H1 (cell line): ENCODE measurements around the gene NDUFS3. TPM values are rescaled to one million over a fixed set of nuclear protein-coding genes. Genes with fewer than 3 reads are reported as not detected.

Experiments used
- CTCF ChIA-PET: fragments of 300-600 bp; sonication (Branson Sonifier 250); formaldehyde crosslinking; loops from one replicate; lab custom pipeline; 2021; ENCODE audit not compliant: partially characterized antibody; lab: Charles Lee
- POLR2A ChIA-PET: fragments of 300-600 bp; sonication (Branson Sonifier 250); formaldehyde crosslinking; loops from one replicate; lab custom pipeline; 2021; ENCODE audit warnings: inconsistent platforms; ENCODE audit not compliant: partially characterized antibody; lab: Charles Lee
- DNase-seq, 2 experiments: peaks; one replicate each; pipeline versions ENCODE4 v3.0.0 to v3.0.0-alpha.2; 2010 to 2022; ENCODE audit warnings: low spot score in 2 of 2, low read depth in 1 of 2, mixed read lengths in 1 of 2
- FAIRE-seq: peaks from 2 replicates; lab custom pipeline; 2011; peaks lifted over from hg19 to GRCh38; lab: Jason Lieb, UNC
- H2AFZ ChIP-seq: 2 replicates; pipeline ENCODE4 v1.8.1; 2012; ENCODE audit warnings: low read length, inconsistent platforms
- H2AK5ac ChIP-seq: 2 replicates; pipeline ENCODE4 v1.6.1; 2013; ENCODE audit warnings: low read depth, low read length
- H2BK120ac ChIP-seq: replicated peaks from 2 replicates; pipeline ENCODE3; 2013; ENCODE audit warnings: low read depth, low read length, inconsistent platforms
- H2BK12ac ChIP-seq: 2 replicates; pipeline ENCODE4 v1.6.1; 2013; ENCODE audit warnings: low read depth, low read length
- H2BK15ac ChIP-seq: 2 replicates; pipeline ENCODE4 v1.6.1; 2013; ENCODE audit warnings: low read length
- H2BK20ac ChIP-seq: 2 replicates; pipeline ENCODE4 v1.6.1; 2013; ENCODE audit warnings: low read length
- H2BK5ac ChIP-seq: 2 replicates; pipeline ENCODE4 v1.6.1; 2013; ENCODE audit warnings: low read depth, low read length
- H3K14ac ChIP-seq: 2 replicates; pipeline ENCODE4 v1.6.1; 2013; ENCODE audit warnings: inconsistent platforms; ENCODE audit not compliant: insufficient read length
- H3K18ac ChIP-seq: 2 replicates; pipeline ENCODE4 v1.6.1; 2013; ENCODE audit warnings: low read length; ENCODE audit errors: extremely low read depth
- H3K23ac ChIP-seq: 2 replicates; pipeline ENCODE4 v1.6.1; 2013; ENCODE audit warnings: inconsistent platforms; ENCODE audit not compliant: insufficient read length
- H3K23me2 ChIP-seq: 2 replicates; pipeline ENCODE4 v1.6.1; 2013; ENCODE audit warnings: low read depth, low read length
- H3K27ac ChIP-seq: 2 replicates; pipeline ENCODE4 v1.6.1; 2011; ENCODE audit warnings: low read depth, low read length, inconsistent platforms
- H3K27me3 ChIP-seq, 4 experiments: replicated peaks in 1 of 4; 1 replicate in 1 of 4; 2 replicates in 3 of 4; pipeline versions ENCODE4 v1.6.1 to v1.8.1; 2011 to 2013; ENCODE audit warnings: low read length in 3 of 4, mild to moderate bottlenecking in 3 of 4, inconsistent platforms in 2 of 4, mixed read lengths in 2 of 4, moderate library complexity in 1 of 4; ENCODE audit not compliant: control insufficient read depth in 3 of 4, insufficient read depth in 3 of 4; ENCODE audit errors: extremely low read depth in 1 of 4
- H3K36me3 ChIP-seq, 4 experiments: 2 replicates each; pipeline versions ENCODE4 v1.6.1 to v1.8.1; 2011 to 2013; ENCODE audit warnings: mild to moderate bottlenecking in 4 of 4, low read length in 3 of 4, moderate library complexity in 2 of 4, control low read depth in 1 of 4, inconsistent platforms in 1 of 4; ENCODE audit not compliant: insufficient read depth in 4 of 4, control insufficient read depth in 2 of 4
- H3K4ac ChIP-seq: replicated peaks from 2 replicates; pipeline ENCODE3; 2013; ENCODE audit warnings: low read length, low read depth, mixed read lengths, inconsistent platforms; ENCODE audit not compliant: insufficient read length
- H3K4me1 ChIP-seq, 4 experiments: replicated peaks in 1 of 4; 1 replicate in 1 of 4; 2 replicates in 3 of 4; pipeline versions ENCODE4 v1.6.1 to v1.8.1; 2011 to 2013; ENCODE audit warnings: low read length in 3 of 4, inconsistent platforms in 2 of 4, mixed read lengths in 1 of 4; ENCODE audit not compliant: insufficient read depth in 4 of 4, control insufficient read depth in 3 of 4
- H3K4me2 ChIP-seq, 2 experiments: 2 replicates each; pipeline versions ENCODE4 v1.6.1 to v1.8.1; 2011 to 2013; ENCODE audit warnings: low read depth in 2 of 2, low read length in 2 of 2, control low read depth in 1 of 2, inconsistent platforms in 1 of 2, mild to moderate bottlenecking in 1 of 2; ENCODE audit not compliant: insufficient read depth in 1 of 2
- H3K4me3 ChIP-seq, 4 experiments: fragments of 200-600, 300-600 bp in 1 of 4; sonication (generic), shearing (Covaris generic), sonication (Bioruptor Twin) in 1 of 4; 2 replicates each; pipeline versions ENCODE4 v1.5.1 to v1.8.1; 2011 to 2016; ENCODE audit warnings: low read length in 4 of 4, low read depth in 3 of 4, control low read depth in 2 of 4, inconsistent platforms in 2 of 4, mild to moderate bottlenecking in 2 of 4, mixed read lengths in 1 of 4, moderate library complexity in 1 of 4; ENCODE audit not compliant: insufficient read depth in 2 of 4; ENCODE audit errors: extremely low read depth in 1 of 4
- H3K56ac ChIP-seq: replicated peaks from 2 replicates; pipeline ENCODE3; 2013; ENCODE audit warnings: low read depth, mild to moderate bottlenecking, mixed read lengths, low read length, inconsistent platforms; ENCODE audit not compliant: insufficient read length
- H3K79me1 ChIP-seq: 2 replicates; pipeline ENCODE4 v1.6.1; 2013; ENCODE audit warnings: low read depth, low read length, control low read depth
- H3K79me2 ChIP-seq, 2 experiments: 2 replicates each; pipeline versions ENCODE4 v1.6.1 to v1.8.1; 2012 to 2013; ENCODE audit warnings: low read length in 2 of 2, mild to moderate bottlenecking in 2 of 2, inconsistent platforms in 1 of 2; ENCODE audit not compliant: insufficient read depth in 2 of 2, control insufficient read depth in 1 of 2
- H3K9ac ChIP-seq, 4 experiments: replicated peaks in 1 of 4; 1 replicate in 1 of 4; 2 replicates in 3 of 4; pipeline versions ENCODE4 v1.6.1 to v1.8.1; 2011 to 2013; ENCODE audit warnings: low read depth in 3 of 4, low read length in 3 of 4, control low read depth in 2 of 4, mild to moderate bottlenecking in 2 of 4, moderate library complexity in 2 of 4, inconsistent platforms in 1 of 4; ENCODE audit errors: extremely low read depth in 1 of 4
- H3K9me3 ChIP-seq, 2 experiments: 2 replicates each; pipeline versions ENCODE4 v1.6.1 to v1.8.1; 2012 to 2013; ENCODE audit warnings: mild to moderate bottlenecking in 2 of 2, moderate library complexity in 2 of 2, control low read depth in 1 of 2, inconsistent platforms in 1 of 2, low read depth in 1 of 2, low read length in 1 of 2, mixed read lengths in 1 of 2; ENCODE audit not compliant: insufficient read depth in 2 of 2
- H4K20me1 ChIP-seq, 2 experiments: replicated peaks in 1 of 2; 2 replicates each; pipeline versions ENCODE3 to v1.8.1; 2011 to 2013; ENCODE audit warnings: inconsistent platforms in 2 of 2, low read length in 2 of 2, mild to moderate bottlenecking in 1 of 2; ENCODE audit not compliant: insufficient read depth in 2 of 2, control insufficient read depth in 1 of 2
- H4K5ac ChIP-seq: 2 replicates; pipeline ENCODE4 v1.6.1; 2013; ENCODE audit warnings: low read length, low read depth, mixed read lengths, inconsistent platforms; ENCODE audit not compliant: insufficient read length
- H4K8ac ChIP-seq: 2 replicates; pipeline ENCODE4 v1.8.0; 2013; ENCODE audit warnings: mild to moderate bottlenecking, moderate library complexity, low read length, inconsistent platforms; ENCODE audit not compliant: insufficient read depth; ENCODE audit errors: extremely low read depth
- H4K91ac ChIP-seq: replicated peaks from 2 replicates; pipeline ENCODE3; 2013; ENCODE audit warnings: low read length, mixed read lengths, inconsistent platforms; ENCODE audit not compliant: insufficient read length
- ASH2L ChIP-seq: fragments of 200-600, 300-600 bp; sonication (generic); IDR thresholded peaks from one replicate; pipeline ENCODE4 v1.7.1; 2017; ENCODE audit warnings: low read length
- BCL11A ChIP-seq, 2 experiments: IDR thresholded peaks; one replicate each; pipeline ENCODE4 v1.6.1; 2011; ENCODE audit warnings: low read depth in 2 of 2, low read length in 2 of 2, mild to moderate bottlenecking in 2 of 2
- CREB1 ChIP-seq: IDR thresholded peaks from 2 replicates; pipeline ENCODE4 v1.6.1; 2012; ENCODE audit warnings: inconsistent platforms
- FOSL1 ChIP-seq: IDR thresholded peaks from 2 replicates; pipeline ENCODE4 v1.6.1; 2011; ENCODE audit warnings: mild to moderate bottlenecking, low read depth, low read length, moderate library complexity; ENCODE audit not compliant: insufficient read depth
- JUND ChIP-seq: IDR thresholded peaks from 2 replicates; pipeline ENCODE4 v1.6.1; 2011; ENCODE audit warnings: mild to moderate bottlenecking, improper control_type of control experiment, low read length
- KDM5A ChIP-seq: fragments of 200-600 bp; IDR thresholded peaks from 2 replicates; pipeline ENCODE4 v1.7.1; 2012; ENCODE audit warnings: mild to moderate bottlenecking, low read length, inconsistent platforms, mixed read lengths
- NANOG ChIP-seq: IDR thresholded peaks from 2 replicates; pipeline ENCODE4 v1.6.1; 2011; ENCODE audit warnings: low read length, low read depth, mild to moderate bottlenecking, inconsistent platforms; ENCODE audit not compliant: insufficient read depth, poor library complexity, severe bottlenecking
- WGBS, 2 experiments: shearing (Covaris generic) in 1 of 2; methylation state at CpG; one replicate each; pipeline versions ENCODE4 v1.1.6 to v1.1.7; 2013 to 2015; ENCODE audit warnings: low lambda C conversion rate in 2 of 2, mixed read lengths in 2 of 2, inconsistent platforms in 1 of 2, low coverage in 1 of 2, missing lambda C conversion rate in 1 of 2; ENCODE audit not compliant: insufficient replicate concordance in 2 of 2, insufficient coverage in 1 of 2, insufficient read length in 1 of 2; ENCODE audit errors: extremely low coverage in 1 of 2, missing lambda C conversion rate in 1 of 2; 5-methylcytosine and 5-hydroxymethylcytosine counted together
- polyA plus RNA-seq, 7 experiments: library from polyadenylated mRNA; depleted of rRNA in 3 of 7; stranded (reverse) in 5 of 7; unstranded in 2 of 7; fragments of >200 nt in 5 of 7; fragments of 200-250 nt in 2 of 7; gene quantifications; 1 replicate in 5 of 7; 2 replicates in 1 of 7; 4 replicates in 1 of 7; pipeline versions ENCODE4 v1.2.1 to v1.2.3, GENCODE V29; 2011 to 2013; ENCODE audit warnings: missing spikeins in 2 of 7, mixed read lengths in 2 of 7
- total RNA-seq: library from RNA; stranded (reverse); fragmentation: NEBNext Ultra II Directional; extraction: Animal tissue kit (Norgen Biotek cat#: 25700); gene quantifications from 2 replicates; pipeline ENCODE4 v1.2.1, GENCODE V29; 2021

Gene NDUFS3
- total and polyA plus RNA-seq, 2 of the 8 experiments (the other 6 are each of a cell fraction or from before 2014, with no cell fraction given), result 135 to 241 TPM

GRCh38 chr11:47532597-47533213 lies 46.2 kb upstream of the NDUFS3 start:
- Histone ChIP-seq H3K18ac (no peak overlapping the region), H4K20me1 (peaks cover 23 to 25% of the 10 kb centered on the region in 2 experiments), H3K14ac (no peak overlapping the region), H3K4me3 (no peak overlapping the region), H4K91ac (no peak overlapping the region), H3K27me3 (no peaks in the 10 kb centered on the region), H2BK20ac (no peak overlapping the region), H3K23ac (no peak overlapping the region), H3K27ac (no peak overlapping the region), H3K4ac (no peak overlapping the region), H3K36me3 (peaks cover 0 to 8% (median 0%) of the 10 kb centered on the region in 4 experiments; a peak in 1 of 8 replicates), H2BK12ac (no peak overlapping the region), H3K9ac (no peak overlapping the region), H2BK120ac (no peak overlapping the region), H3K9me3 (no peaks in the 10 kb centered on the region), H3K4me1 (no peaks in the 10 kb centered on the region; a peak in 1 of 7 replicates), H2AK5ac (no peak overlapping the region), H2BK5ac (no peak overlapping the region), H2AFZ (no peak overlapping the region), H3K4me2 (no peak overlapping the region), H2BK15ac (no peak overlapping the region), H4K8ac (no peak overlapping the region), H3K56ac (no peak overlapping the region), H3K79me2 (peaks cover 25 to 99% of the 10 kb centered on the region in 2 experiments), H4K5ac (no peak overlapping the region), H3K23me2 (no peaks in the 10 kb centered on the region), H3K79me1 (no peaks in the 10 kb centered on the region)
- POLR2A ChIA-PET, result interaction anchor here (0.6 to 3.1 kb wide), 6 partner anchors 8 to 31 kb away, joined by 3 to 11 read pairs (median 5); no protein-coding TSS in a partner anchor
- FAIRE-seq (no peak), DNase-seq (no peak)
- CTCF ChIA-PET, result interaction anchor here (0.6 to 1.9 kb wide), 10 partner anchors 10 to 120 kb away, joined by 3 to 6 read pairs (median 4); partner anchors contain the start of gene CELF1
- TF ChIP-seq NANOG (no peak), KDM5A (no peak), BCL11A (IDR thresholded peaks at IDR 0.05; ENCODE audit: low read depth in 2 of 2, low read length in 2 of 2) (no peak), FOSL1 (no peak), JUND (no peak), ASH2L (no peak), CREB1 (no peak)
- 98% methylated on average over 2 of the region's 2 CpGs; no CpG with 5 or more reads in 1 of the 2 experiments for WGBS, 2 experiments
